SK-N-MC (cell line): ENCODE results near the gene BLOC1S2.

Experiments
- EZH2 ChIP-seq: fragments of 200-600 bp; sonication (generic); IDR thresholded peaks from one replicate; pipeline ENCODE4 v1.6.1; 2017; ENCODE audit warnings: antibody characterized with exemption
- FOXP2 ChIP-seq: optimal IDR thresholded peaks from 2 replicates; pipeline ENCODE3; 2011; ENCODE audit warnings: mild to moderate bottlenecking, moderate library complexity; ENCODE audit not compliant: insufficient read depth; ENCODE audit errors: extremely low read length, control extremely low read depth
- POLR2AphosphoS5 ChIP-seq: IDR thresholded peaks from 2 replicates; pipeline ENCODE4 v1.6.1; 2012; ENCODE audit warnings: mild to moderate bottlenecking, low read depth, low read length, borderline replicate concordance

GRCh38 chr10:100248820-100249219 lies 37.7 kb downstream of the BLOC1S2 start:
- no peak for TF ChIP-seq POLR2AphosphoS5
- TF ChIP-seq EZH2: no peak
- TF ChIP-seq FOXP2: no peak
